ENCODE measurements around the gene ST6GALNAC3.

Gene ST6GALNAC3

GRCh38 chr1:76300556-76300955 is 226.0 kb downstream of the ST6GALNAC3 start:
- no peak for TF ChIP-seq CTCF (IDR thresholded peaks at IDR 0.05; ENCODE audit: insufficient read depth, low read depth, low read length, missing control alignments)
- DNase-seq (ENCODE audit: low read depth), result no peak
- H3K4me3 ChIP-seq (ENCODE audit: low read length), result no peak overlapping the region

GRCh38 chr1:76302711-76303339 is 228.3 kb downstream of the ST6GALNAC3 start:
- no peak overlapping the region for H3K4me3 ChIP-seq (ENCODE audit: low read length)
- TF ChIP-seq CTCF (IDR thresholded peaks at IDR 0.05; ENCODE audit: insufficient read depth, low read depth, low read length, missing control alignments), result no peak
- no peak for DNase-seq (ENCODE audit: low read depth)

- H3K4me3 ChIP-seq (ENCODE audit: low read length), result no peak overlapping the region
- no peak for TF ChIP-seq CTCF (IDR thresholded peaks at IDR 0.05; ENCODE audit: insufficient read depth, low read depth, low read length, missing control alignments)
- DNase-seq (ENCODE audit: low read depth), result no peak
Measured at GRCh38 chr1:76303340-76303717, 228.8 kb downstream of the ST6GALNAC3 start.

- TF ChIP-seq CTCF (IDR thresholded peaks at IDR 0.05; ENCODE audit: insufficient read depth, low read depth, low read length, missing control alignments), result no peak
- H3K4me3 ChIP-seq (ENCODE audit: low read length), result no peak overlapping the region
Measured at GRCh38 chr1:76313304-76313703, 238.8 kb downstream of the ST6GALNAC3 start.

GRCh38 chr1:76314730-76315129 is 240.2 kb downstream of the ST6GALNAC3 start:
- DNase-seq (ENCODE audit: low read depth), result no peak
- no peak for TF ChIP-seq CTCF (IDR thresholded peaks at IDR 0.05; ENCODE audit: insufficient read depth, low read depth, low read length, missing control alignments)
- H3K4me3 ChIP-seq (ENCODE audit: low read length), result no peak overlapping the region

More at GRCh38 chr1:76313304-76313703, 238.8 kb downstream of the ST6GALNAC3 start:
- no peak for DNase-seq (ENCODE audit: low read depth)

GRCh38 chr1:76317299-76317900 is 242.9 kb downstream of the ST6GALNAC3 start:
- DNase-seq (ENCODE audit: low read depth), result no peak
- no peak overlapping the region for H3K4me3 ChIP-seq (ENCODE audit: low read length)
- TF ChIP-seq CTCF (IDR thresholded peaks at IDR 0.05; ENCODE audit: insufficient read depth, low read depth, low read length, missing control alignments), result no peak

Data from epithelial cell of esophagus (primary cell).